HG02852 (cell line): Measurements from ENCODE around the gene SCTR.

ENCODE experiments used
- ATAC-seq: cut with Tn5 transposase; IDR thresholded peaks from one replicate; pipeline ENCODE4 v1.9.1; 2021; ENCODE audit warnings: mild to moderate bottlenecking, moderate library complexity; ENCODE audit not compliant: unreplicated experiment

Gene SCTR

DNA sequence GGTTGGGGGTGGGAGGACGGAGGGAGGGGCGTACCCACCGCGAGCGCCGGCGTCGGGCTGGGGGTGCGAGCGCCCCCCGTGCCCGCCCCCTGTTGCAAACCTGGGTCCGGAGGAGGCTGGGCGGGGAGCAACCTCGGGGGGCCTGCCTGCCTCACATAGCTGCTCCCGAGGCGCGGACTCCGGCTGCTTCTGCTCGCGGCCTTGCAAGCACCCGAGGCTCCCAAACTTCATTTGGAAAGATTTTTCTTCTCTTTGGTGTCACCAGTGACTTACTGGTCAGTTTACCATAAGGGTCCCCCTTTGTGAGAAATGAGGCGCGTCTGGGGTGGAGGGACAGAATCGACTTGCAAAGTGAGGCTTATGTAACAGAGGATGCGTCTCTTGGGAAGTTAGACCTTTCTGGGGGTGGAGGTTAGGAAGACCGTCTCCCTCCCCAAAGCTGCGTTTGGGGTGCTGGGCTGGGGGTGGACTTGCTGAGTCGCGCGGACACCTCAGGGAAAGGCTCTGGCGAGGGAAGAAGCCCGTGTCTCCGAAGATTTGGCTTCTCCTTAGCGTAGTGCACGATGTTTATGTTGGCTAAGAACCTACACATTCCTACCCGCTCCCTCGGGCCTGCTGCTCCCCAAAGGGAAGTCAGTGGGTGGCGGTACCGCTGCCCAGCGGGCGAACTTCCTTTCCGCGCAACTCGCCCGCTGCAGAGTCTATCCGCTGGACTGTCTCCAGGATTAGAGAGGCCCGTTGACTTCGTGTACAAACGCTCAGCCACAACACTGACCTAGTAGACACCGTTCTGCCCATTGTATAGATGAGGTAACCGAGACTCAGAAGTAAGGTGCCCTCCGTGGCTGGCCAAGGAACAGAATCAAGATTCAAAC, 92.1 kb downstream of the SCTR start:
- peak; percentile 3 for ATAC-seq

DNA sequence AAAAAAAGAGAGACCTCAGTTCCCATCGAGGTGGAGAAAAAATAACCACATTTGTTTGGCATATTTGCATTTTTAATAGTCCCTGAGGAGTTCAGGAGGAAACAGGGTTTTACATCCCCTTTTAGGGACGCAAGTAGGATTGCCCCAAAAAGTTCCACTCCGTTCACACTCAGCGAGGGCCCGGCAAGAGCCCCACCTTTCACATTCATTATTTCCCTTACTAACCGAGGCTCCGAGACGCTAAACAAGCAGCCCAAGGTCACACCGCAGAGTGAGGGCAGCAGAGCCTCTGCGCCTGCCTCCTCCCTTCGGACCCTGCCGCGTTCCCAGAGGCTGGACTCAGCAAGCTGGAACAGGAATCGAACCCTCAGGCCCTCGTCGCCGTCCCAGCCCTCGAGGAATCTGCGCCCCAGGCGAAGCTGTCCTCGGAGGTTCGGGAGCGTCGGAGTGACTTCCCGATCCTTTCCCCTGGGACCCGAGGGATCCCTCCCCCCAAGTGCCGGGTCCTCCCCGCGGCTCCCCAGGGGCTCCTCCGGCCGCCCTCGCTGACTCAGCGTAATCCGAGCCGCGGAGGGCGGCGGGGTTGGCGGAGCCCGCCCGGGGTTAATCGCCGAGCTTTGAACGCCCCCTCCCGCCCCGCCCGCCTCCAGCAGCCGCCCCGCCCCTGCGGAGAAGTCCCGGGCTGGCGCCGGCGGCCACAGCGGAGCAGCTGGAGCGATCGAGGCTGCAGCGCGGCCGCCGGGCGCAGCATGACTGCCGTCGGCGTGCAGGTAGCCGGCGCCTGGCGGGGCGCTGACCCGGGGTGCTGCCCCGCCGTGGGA, 92.9 kb downstream of the SCTR start, which contains the start of gene TMEM37:
TSS of gene TMEM37 (plus strand) at position 700 of the 821 bp plus-strand sequence. CDS start at position 750, 50 bp downstream.
- ATAC-seq = peak; percentile 50

DNA sequence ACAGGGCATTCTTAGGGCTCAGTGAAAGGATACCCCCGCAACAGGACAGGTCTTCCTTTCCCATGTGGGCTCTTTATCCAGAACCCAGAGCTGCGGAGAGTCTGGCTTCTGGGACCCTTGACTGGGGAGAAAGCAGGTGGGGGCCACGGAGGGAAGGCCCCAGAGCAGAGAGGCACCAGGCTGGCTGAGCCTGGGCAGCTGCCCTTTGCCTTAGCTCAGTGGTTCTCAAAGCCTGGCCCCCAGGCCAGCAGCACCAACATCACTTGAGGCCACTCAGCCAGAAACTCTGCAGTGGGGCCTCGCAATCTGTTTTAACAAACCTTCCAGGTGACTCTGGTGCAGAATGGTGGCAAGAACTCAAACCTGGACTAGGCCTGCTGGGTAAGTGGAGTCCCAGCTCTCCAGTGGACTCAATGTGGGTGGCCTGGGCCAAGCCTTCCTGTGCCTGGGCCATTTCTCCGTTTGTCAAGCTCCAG, 94.2 kb downstream of the SCTR start:
- ATAC-seq = no peak

DNA sequence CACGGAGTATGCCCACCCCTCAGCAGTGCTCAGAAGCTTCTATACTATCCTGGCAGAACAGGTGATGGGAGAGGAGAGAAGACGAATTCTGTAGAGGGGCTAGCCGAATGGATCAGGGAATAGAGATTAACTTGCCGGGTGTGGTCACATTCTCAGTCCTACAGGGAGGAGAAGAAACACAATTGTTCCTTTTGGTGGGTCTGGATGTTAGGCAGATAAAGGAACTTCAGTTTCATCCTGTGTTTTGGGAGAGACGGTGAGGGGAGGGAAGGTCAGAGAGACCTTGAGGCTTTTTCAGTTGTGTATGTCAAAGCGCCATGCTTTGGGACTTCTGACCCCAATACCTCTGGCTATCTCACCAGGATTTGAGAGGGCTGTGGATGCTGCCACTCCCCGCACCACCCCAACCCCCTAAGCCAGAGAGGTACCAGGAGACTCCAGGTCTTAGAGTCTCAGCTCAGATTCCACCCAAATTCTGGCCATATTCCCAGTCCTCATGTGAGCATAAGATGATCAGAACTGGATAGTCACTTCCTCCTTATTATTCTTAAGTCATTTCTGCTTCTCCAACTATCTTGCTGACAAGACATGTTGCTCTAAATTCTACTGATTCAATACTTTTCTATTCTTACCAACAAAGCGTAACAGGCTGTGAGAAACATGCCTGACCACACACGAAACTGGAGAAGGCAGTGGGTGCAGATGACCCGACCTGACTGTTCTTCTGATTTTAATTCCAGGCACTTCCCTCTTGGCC, 94.9 kb downstream of the SCTR start:
- no peak for ATAC-seq

DNA sequence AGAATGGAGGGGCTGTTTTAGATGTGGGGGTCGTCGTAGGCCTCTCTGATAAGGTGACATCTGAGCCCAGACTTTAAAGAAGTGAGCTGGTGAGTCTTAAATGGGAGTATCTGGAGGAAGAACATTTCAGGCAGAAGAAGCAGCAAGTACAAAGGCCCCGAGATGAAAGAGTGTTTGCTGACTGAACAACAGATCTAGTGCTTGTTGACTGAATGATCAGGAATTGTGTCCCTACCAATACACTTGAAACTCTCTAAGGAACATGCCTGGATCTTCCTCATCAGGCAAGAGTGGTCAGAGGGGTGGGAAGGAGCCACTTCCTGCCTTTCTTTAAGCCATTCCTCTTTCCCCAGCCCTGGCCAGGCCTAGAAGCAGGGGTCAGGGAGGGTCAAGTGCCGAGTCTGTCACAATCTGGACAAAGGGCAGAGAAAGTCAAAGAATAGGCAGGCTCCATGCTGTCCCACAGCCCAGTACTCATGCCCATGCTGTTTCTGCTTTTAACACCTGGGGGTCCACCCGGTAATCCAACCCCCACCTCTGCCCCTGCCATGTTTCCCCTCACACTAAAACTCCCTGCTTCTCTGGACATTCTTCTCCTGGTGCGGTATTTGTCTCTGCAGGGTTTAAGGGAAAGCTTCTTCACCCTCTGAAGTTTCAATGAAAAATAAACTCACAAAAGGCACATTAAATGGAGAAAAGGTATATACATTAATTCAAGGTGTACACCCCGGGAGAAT, 95.6 kb downstream of the SCTR start:
- no peak for ATAC-seq

DNA sequence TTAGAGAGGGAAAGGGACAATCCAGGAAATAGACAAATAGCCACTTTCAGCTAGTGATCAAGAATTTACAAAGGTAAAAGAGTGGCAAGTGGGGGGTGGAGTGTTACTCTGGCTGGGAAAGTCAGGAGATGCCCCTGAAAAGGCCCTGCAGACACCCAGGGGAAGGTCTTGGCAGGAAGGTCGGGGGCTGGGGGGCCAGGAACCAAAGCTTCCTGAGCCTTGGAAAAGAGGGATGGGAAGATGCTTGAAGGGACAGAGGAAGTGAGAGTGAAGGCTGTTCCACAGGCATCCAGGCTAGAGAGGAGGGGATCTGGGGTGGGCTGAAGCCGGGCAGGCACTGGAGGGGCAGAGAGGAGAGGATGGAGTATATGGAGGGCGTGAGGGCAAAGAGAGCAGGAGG, 96.5 kb downstream of the SCTR start:
- ATAC-seq = no peak

DNA sequence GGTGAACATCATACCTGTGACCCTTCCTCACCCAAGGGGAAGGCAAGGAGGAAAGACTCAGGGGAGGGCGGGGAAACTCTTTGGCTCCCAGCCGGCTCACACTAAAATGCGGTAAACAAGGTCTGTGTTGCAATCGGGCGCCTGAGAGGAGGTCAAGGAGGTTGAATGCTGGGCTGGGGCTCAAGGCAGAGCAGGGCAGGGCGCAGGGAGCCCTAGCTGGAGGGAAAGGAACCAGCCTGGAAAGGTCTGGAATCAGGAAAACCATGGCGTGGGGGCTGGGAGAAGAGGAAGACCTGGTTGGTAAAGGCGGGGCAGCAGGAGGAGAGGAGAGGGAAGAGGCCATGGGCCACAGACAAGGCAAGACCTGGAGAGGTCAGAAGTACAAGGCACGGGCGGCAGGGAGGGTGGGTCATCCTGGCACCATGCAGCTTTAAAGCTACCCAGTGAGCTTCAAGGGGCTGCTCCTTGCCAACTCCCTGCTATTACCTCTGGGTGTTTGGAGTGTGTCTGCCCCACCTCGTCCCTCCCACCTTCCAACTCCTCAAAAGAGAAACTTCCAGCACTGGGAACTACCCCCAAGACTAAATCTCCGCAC, 97.4 kb downstream of the SCTR start:
- no peak for ATAC-seq

DNA sequence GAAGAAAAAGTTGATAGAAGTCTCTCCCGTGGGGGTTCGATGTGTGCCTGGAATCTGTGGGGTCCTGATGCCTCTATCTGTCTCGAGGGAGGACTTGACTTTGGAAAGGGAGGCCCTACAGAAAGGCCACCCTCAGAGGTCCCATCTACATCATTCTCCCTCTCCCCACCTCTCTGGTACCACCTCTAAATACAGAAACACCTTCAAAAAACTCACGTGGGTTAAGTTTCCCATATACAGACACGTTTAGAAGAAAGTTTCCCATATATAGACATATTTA, 97.9 kb downstream of the SCTR start:
- no peak for ATAC-seq

DNA sequence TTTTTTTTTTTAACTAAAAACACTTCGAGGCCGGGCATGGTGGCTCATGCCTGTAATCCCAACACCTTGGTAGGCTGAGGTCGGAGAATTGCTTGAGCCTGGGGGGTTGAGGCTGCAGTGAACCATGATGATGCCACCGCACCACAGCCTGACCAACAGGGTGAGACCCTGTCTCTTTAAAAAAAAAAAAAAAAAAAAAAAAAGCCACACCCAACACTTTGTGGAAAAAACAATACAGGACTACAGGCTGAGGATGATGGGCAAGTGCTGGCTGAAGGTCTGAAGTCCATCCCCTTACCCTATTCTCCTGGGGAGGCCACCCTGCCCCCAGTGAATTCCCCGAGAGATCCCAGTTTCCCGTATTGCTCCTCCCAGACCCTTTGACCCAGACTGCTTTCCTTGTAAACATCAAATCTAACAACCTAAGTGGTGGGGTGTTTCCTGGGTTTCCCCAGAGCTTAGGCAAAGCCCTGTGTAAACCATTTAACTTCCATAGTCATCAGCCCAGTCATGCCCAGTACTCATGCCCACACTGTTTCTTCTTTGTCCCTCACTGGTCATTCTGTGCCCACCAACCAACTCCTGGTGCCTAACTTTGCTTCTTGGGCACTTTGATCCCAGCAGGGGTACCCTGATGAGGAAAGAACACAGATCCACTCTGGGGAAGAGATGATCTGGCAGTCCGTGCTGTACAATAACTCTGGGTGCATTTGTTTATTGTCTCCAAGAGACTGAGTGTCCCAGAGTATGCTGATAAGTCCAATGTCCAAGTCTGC, 98.5 kb downstream of the SCTR start:
- no peak for ATAC-seq

DNA sequence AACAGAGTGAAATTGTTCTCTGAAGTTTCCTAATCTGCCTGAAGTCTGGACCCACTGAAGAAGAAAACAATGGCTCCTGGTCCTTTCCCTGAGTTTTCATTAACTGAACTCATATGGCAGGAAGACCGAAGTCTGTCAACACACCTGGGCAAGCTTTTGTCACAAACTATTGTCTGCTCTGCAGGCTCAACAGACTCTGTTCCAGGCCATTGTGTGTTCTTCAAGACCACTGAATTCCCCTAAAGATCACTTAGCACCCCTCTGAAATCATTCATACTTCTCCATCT, 99.2 kb downstream of the SCTR start:
- ATAC-seq = no peak

DNA sequence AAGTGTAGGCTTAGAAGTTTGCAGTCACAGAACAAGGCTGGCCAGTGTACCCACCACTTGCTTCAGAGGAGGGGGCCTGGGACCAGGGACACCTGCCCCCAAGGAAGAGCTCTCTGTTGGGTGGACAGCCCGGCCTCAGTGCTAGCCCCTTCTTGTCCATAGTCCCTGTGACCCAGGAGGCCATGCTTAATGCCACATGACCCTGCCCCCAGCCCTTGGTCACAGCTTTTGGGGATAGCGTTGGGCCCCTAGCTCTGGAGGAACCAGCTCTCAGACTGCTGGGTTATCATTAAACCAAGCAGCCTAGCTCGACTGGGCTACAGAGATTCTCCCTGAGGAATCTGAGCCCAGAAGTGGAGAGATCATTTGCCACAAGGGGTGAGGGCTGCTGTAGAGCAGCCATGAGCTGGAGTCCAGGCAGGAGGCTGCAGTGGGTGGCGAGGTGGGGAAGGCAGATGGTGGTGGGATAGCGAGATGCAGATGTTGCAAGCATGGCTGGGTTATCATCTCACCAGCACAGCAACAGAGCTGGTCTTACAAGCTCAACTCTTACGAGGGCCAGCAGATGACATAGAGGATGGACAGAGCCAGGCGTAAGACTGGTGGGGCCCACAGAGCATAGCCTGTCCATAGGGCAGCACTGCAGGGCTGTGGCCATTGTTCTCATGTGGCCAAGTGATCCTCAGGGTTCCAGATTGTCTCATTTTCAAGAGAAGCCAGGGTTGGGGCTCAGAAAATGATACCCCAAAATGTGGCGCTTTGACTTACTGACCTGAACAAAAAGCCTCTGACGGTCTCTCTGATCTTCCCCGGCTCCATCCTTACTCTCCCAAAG, 99.8 kb downstream of the SCTR start:
- no peak for ATAC-seq

DNA sequence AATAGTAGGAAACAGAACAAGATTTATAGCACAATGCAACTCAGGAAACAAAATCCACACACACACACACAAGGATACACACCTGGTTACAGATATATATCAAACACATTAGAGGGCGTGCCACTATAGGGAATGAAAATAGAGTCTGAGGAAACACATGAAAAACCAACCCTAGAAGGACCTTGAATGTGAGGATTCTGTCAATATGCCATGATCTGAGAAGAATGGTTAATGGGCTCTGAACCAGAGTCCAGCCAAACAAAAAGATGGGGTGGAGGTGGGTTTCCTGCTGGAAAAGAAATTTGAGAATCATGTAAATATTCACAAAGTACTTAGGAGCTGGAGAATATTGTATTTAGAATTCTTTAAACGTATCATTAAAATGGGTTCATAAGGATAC, 100.5 kb downstream of the SCTR start:
- no peak for ATAC-seq

DNA sequence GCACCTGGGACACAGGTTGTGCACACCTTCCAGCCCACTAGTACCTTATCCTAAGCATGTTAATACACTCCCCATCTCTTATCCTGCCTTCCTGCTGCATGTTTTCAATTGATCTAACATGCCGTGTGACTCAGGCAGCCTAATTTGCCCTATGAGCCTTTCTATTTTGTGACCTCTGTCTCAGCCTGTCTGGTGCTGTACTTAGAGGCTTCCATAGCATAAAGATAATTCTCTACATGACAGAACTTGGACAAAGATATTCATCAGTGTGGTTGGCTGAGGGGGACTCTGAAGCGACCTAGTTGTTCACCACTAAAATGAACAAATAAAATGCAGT, 101.2 kb downstream of the SCTR start:
- ATAC-seq = no peak

DNA sequence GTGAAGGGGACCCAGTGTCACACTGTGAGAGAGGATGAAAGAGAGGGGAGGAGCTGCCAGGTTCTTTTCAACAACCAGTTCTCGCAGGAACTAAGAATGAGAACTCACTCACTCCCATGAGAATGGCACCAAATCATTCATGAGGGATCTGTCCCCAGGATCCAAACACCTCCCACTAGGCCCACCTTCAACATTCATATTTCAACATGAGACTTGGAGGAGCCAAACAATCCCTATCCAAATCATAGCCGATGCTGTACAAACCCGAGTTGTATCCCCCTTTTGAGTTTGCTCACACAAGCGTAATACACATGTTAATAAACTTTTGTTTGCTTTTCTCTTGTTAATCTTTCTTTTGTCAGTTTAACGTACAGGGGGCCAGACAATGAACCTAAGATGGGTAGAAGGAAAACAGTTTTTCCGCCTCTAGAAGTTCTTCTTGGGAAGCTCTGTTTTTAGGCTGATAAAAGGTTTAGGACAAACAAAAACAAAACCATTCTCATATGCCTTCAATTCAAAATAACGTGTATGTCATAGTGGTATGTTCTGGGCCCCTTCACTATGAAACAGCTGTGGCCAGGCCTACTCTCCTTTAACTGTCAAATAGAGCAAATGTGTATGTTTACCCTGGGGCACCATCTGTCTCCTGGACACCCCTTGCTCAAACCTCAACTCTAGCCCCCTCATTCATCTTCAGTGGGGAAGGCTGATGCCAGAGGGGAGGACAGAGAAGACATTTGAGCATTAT, 101.7 kb downstream of the SCTR start:
- no peak for ATAC-seq

DNA sequence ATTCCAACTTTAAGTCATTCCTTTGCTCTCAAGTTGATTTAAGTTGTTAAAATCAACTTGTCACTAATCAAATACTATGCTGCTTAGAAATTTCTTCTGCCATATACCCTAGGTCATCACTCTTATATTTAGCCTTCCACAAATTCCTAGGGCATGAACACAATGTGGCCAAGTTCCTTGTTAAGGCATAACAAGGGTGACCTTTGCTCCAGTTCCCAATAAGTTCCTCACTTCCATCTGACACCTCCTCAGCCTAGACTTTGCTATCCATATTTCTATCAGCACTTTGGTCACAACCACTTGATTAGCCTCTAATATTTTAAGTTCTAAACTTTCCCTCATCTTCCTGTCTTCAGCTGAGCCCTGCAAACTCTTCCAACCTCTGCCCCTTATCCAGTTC, 102.5 kb downstream of the SCTR start:
- no peak for ATAC-seq

DNA sequence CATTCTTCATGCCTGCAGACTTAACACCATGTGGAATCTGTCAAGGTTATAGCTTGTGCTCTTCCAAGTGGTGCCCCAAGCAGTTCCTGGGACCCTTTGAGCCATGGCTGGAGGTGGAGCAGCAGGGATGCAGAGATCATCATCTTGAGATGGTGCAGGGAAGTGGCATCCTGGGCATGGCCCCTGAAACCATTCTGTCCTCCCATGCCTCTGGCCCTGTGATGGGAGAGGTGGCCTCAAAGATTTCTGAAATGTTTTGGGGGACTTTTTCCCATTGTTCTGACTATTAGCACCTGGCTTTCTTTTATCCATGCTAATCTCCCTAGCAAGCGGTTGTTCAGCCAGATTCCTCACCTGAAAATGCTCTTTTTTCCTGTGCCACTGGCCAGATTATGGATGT, 103.0 kb downstream of the SCTR start:
- ATAC-seq = no peak

DNA sequence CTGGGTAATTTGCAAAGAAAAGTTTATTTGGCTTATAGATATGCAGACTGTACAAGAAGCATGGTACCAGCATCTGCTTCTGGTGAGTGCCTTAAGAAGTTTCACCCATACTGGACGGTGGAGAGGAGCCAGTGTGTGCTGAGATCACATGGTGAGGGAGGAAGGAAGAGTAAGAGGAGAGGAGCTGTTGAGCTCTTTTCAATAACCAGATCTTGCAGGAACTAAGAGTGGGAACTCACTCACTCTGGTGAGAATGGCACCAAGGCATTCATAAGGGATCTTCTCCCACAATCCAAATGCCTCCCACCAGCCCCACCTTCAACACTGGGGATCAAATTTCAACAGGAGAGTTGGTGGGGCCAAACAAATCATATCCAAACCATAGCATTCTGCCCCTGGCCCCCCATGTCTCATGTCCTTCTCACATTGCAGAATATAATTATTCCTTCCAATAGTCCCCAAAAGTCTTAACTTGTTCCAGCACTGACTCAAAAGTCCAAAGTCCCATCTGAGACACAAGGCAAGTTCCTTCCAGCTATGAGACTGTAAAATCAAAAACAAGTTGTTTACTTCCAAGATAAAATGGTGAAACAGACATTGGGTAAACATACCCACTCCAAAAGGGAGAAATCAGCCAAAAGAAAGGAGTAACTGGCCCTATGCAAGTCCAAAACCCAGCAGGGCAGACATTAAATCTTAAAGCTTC, 104.3 kb downstream of the SCTR start:
- ATAC-seq = no peak

DNA sequence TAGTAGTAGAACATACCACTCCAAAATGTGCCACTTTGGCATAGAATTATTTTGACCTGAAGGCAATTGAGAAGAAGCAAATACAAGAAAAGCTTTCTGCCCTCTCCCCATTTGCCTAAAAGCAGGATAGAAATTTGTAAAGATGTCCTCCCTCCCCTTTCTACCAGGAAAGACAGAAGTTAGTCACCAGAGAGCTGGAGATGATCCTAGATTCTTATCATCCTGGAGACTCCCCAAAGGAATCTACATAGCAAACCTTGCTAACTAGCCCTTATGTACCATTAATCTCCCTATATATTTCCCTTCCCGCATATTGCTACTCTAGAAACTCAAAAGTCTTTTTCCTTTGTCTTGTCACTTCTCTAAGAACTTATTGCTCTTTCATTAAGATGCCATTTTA, 105.2 kb downstream of the SCTR start:
- no peak for ATAC-seq
